Left lung (tissue), 10 donors: Measurements from ENCODE around the gene PSMA5. TPM values are rescaled to one million over a fixed set of nuclear protein-coding genes. Genes with fewer than 3 reads are reported as not detected.

Experiments used
- ATAC-seq: fragments of 200-7000 bp; cut with Tn5 transposase; one replicate; pipeline ENCODE4 v1.9.1; 2020; ENCODE audit warnings: moderate library complexity
- DNase-seq, 4 donors: peaks; one replicate each; pipeline ENCODE4 v3.0.0-alpha.2; 2013 to 2020
- H3K27ac ChIP-seq, 2 donors: fragments of 200-600 bp; sonication (generic) in 1 of 2; one replicate each; pipeline versions ENCODE4 v1.5.0 to v1.8.0; 2020 to 2021
- H3K27me3 ChIP-seq, 2 donors: fragments of 200-600 bp; sonication (generic) in 1 of 2; one replicate each; pipeline versions ENCODE4 v1.5.0 to v1.8.0; 2020 to 2021
- H3K36me3 ChIP-seq, 2 donors: fragments of 200-600 bp; sonication (generic) in 1 of 2; one replicate each; pipeline versions ENCODE4 v1.5.0 to v1.8.0; 2020 to 2021
- H3K4me1 ChIP-seq, 2 donors: fragments of 200-600 bp; one replicate each; pipeline ENCODE4 v1.8.0; 2021
- H3K4me3 ChIP-seq, 2 donors: fragments of 200-600 bp; sonication (generic) in 1 of 2; one replicate each; pipeline versions ENCODE4 v1.5.0 to v1.8.0; 2020 to 2021; ENCODE audit warnings: mild to moderate bottlenecking in 1 of 2
- H3K9me3 ChIP-seq, 2 donors: fragments of 200-600 bp; sonication (generic) in 1 of 2; one replicate each; pipeline versions ENCODE4 v1.5.0 to v1.8.0; 2020 to 2021
- intact Hi-C, 2 donors: fragments of 100-400 bp; cut with DNase I; formaldehyde crosslinking; loops; one replicate each; pipeline versions ENCODE4 v1.11.2 to v1.14.2; 2022
- polyA plus RNA-seq, 6 donors: library from polyadenylated mRNA; unstranded; fragments of 120-200 nt; gene quantifications; one replicate each; pipeline ENCODE4 v1.2.1, GENCODE V29; 2013; ENCODE audit not compliant: insufficient read length in 6 of 6
- total RNA-seq, 2 donors: library from RNA; stranded (reverse); fragmentation: NEBNext Ultra II Directional; extraction: Animal tissue kit (Norgen Biotek cat#: 25700); gene quantifications; one replicate each; pipeline ENCODE4 v1.2.1, GENCODE V29; 2021
- TF ChIP-seq, protein P1 (sequence below), 2 donors: fragments of 200-600 bp; sonication (generic) in 1 of 2; IDR thresholded peaks; one replicate each; pipeline versions ENCODE4 v1.5.0 to v1.8.0; 2021; ENCODE audit warnings: antibody characterized with exemption in 2 of 2
- donor health status: DM: no; HTN: yes; CAD: no.
- donor health status: DM: no; HTN: no; CAD: no.

The PSMA5 gene
- total and polyA plus RNA-seq, 8 donors, result 62.2 to 94.7 (median 88.3) TPM

- no peak overlapping the region for H3K27ac ChIP-seq
- no peaks in the 10 kb centered on the region for H3K9me3 ChIP-seq
- TF ChIP-seq, protein P1, sequence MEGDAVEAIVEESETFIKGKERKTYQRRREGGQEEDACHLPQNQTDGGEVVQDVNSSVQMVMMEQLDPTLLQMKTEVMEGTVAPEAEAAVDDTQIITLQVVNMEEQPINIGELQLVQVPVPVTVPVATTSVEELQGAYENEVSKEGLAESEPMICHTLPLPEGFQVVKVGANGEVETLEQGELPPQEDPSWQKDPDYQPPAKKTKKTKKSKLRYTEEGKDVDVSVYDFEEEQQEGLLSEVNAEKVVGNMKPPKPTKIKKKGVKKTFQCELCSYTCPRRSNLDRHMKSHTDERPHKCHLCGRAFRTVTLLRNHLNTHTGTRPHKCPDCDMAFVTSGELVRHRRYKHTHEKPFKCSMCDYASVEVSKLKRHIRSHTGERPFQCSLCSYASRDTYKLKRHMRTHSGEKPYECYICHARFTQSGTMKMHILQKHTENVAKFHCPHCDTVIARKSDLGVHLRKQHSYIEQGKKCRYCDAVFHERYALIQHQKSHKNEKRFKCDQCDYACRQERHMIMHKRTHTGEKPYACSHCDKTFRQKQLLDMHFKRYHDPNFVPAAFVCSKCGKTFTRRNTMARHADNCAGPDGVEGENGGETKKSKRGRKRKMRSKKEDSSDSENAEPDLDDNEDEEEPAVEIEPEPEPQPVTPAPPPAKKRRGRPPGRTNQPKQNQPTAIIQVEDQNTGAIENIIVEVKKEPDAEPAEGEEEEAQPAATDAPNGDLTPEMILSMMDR (IDR thresholded peaks at IDR 0.05), result no peak
- intact Hi-C loops, result no loop called here
- H3K4me3 ChIP-seq, result no peak overlapping the region
- H3K36me3 ChIP-seq, result no peaks in the 10 kb centered on the region
- H3K4me1 ChIP-seq, result no peaks in the 10 kb centered on the region
- no peak for DNase-seq
- ATAC-seq, result no peak
- H3K27me3 ChIP-seq, result peaks cover 0 to 48% of the 10 kb centered on the region in 2 donors
These were observed 18.1 kb upstream of the PSMA5 start for GRCh38 chr1:109444346-109444745.

DNA sequence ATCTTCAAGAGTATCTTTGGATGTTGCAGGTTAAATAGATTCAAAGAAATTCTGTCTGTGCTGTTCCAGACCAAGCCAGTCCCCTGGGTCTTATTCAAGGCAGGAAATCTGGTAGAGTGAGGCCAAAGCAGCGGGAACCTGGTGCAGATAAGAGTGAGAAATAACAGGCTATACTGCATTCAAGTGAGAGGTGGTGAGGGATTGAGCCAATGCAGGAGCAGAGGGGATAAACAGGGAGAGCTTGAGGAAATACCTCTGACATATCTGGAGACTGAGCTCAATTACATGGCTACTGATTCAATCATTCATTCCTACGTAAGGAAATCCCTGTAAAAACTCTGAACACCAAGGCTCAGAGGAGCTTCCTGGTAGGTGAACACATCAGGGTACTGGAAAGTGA, 17.2 kb upstream of the PSMA5 start:
- intact Hi-C loops, result no loop called here

DNA sequence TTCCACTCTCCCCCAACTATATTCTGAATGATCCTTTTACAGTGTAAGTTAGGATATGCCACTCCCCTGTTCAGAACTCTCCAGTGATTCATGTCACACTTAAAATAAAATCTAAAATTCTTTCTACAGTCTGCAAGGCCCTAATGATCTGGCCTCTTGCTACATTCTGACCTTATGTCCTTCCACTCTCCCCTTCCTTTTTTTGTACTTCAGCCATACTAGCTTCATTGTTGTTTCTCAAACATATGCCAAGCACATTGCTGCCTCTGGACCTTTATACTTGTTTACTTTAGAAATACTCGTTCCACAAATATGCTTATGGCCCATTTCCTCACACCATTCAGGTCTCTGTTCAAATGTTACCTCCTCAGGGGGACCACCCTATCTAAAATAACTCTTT, 14.8 kb upstream of the PSMA5 start:
- TF ChIP-seq, protein P1 (IDR thresholded peaks at IDR 0.05), result no peak
- Histone ChIP-seq H3K27ac (no peak overlapping the region), H3K4me3 (no peak overlapping the region), H3K36me3 (no peaks in the 10 kb centered on the region), H3K4me1 (no peaks in the 10 kb centered on the region), H3K9me3 (no peaks in the 10 kb centered on the region), H3K27me3 (peaks cover 0 to 27% of the 10 kb centered on the region in 2 donors)
- no peak for ATAC-seq
- intact Hi-C loops, result no loop called here
- DNase-seq, result no peak

More for the DNA sequence above, 17.2 kb upstream of the PSMA5 start:
- H3K4me1 ChIP-seq, result no peaks in the 10 kb centered on the region
- ATAC-seq (no peak), DNase-seq (no peak)
- H3K27ac ChIP-seq, result no peak overlapping the region
- no peaks in the 10 kb centered on the region for H3K36me3 ChIP-seq
- no peak overlapping the region for H3K4me3 ChIP-seq
- no peaks in the 10 kb centered on the region for H3K9me3 ChIP-seq
- H3K27me3 ChIP-seq, result peaks cover 0 to 48% of the 10 kb centered on the region in 2 donors
- TF ChIP-seq, protein P1 (IDR thresholded peaks at IDR 0.05), result no peak

- Histone ChIP-seq H3K9me3 (no peaks in the 10 kb centered on the region), H3K27ac (no peak overlapping the region), H3K36me3 (no peaks in the 10 kb centered on the region), H3K4me3 (no peak overlapping the region), H3K27me3 (peaks cover 0 to 5% of the 10 kb centered on the region in 2 donors), H3K4me1 (no peaks in the 10 kb centered on the region)
- ATAC-seq (peak; percentile 33), DNase-seq (no peak)
- TF ChIP-seq, protein P1 (IDR thresholded peaks at IDR 0.05), result no peak
- intact Hi-C loops, result no loop called here
These were observed 12.6 kb upstream of the PSMA5 start for GRCh38 chr1:109438798-109439297.

- Histone ChIP-seq H3K36me3 (no peaks in the 10 kb centered on the region), H3K27ac (no peak overlapping the region), H3K4me3 (no peak overlapping the region), H3K27me3 (no peaks in the 10 kb centered on the region), H3K4me1 (no peaks in the 10 kb centered on the region), H3K9me3 (no peaks in the 10 kb centered on the region)
- DNase-seq (no peak), ATAC-seq (no peak)
- TF ChIP-seq, protein P1 (IDR thresholded peaks at IDR 0.05), result no peak
- intact Hi-C loops, result no loop called here
These were observed 8.2 kb upstream of the PSMA5 start for GRCh38 chr1:109434484-109434883.
